Astrocyte (in vitro differentiated cells and primary cell): ENCODE results near the gene STAT1.

Experiments
- CTCF ChIP-seq: IDR thresholded peaks from 2 replicates; pipeline ENCODE4 v1.5.1; 2011; ENCODE audit warnings: low read depth, mild to moderate bottlenecking, inconsistent platforms, low read length, moderate library complexity; ENCODE audit not compliant: insufficient read depth
- EZH2 ChIP-seq: IDR thresholded peaks from 2 replicates; pipeline ENCODE4 v1.6.1; 2012; ENCODE audit warnings: mild to moderate bottlenecking, low read length, inconsistent platforms; ENCODE audit not compliant: insufficient read depth

GRCh38 chr2:190997526-190998113 lies 16.4 kb downstream of the STAT1 start:
- TF ChIP-seq CTCF (no peak), EZH2 (no peak)
